ENCODE results near the gene FARS2. TPM values are rescaled to one million over a fixed set of nuclear protein-coding genes. Genes with fewer than 3 reads are reported as not detected.
"Not testable (repeated sequence)": the region's sequence is repeated elsewhere in the genome, so short reads cannot be mapped to it uniquely, and the experiment has no call there.

FARS2 gene
- total RNA-seq, 1 experiment from 2014 or later: 28.2 TPM

- DNase-seq (ENCODE audit: low read depth): no peak
Observed at GRCh38 chr6:5664149-5664548, 402.8 kb downstream of the FARS2 start.

DNA sequence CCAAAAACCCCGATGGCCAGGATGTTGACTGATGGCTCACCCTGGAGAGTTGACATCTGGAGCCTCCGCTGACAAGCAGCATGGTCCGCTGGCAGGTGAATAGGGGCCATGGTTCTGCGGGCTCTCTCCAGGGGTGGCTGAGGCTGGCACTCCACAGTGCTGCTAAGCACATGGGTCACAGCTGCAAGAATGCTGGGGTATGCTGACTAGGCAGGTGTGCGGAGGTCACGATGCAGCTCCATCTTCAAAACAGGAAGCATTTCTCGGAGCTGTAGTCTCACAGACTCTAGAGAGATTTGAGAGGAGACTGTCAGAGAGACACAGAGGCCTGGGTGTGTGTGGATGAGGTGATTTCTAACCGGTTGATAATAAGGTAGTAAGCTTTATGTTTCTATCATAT lies 403.9 kb downstream of the FARS2 start:
- DNase-seq (ENCODE audit: low read depth): no peak

GRCh38 chr6:5665667-5666066 lies 404.4 kb downstream of the FARS2 start:
- DNase-seq (ENCODE audit: low read depth): no peak

DNA sequence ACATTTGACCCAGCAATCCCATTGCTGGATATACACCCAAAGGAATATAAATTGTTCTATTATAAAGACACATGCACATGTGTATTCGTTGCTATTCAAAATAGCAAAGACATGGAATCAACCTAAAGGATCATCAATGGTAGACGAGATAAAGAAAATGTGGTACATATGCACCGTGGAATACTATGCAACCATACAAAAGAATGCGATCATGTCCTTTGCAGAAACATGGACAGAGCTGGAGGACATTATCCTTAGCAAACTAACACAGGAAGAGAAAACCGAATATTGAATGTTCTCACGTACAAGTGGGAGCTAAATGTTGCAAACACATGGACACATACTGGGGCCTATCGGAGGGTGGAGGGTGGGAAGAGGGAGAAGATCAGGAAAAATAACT lies 405.4 kb downstream of the FARS2 start:
- DNase-seq (ENCODE audit: low read depth): no peak

DNA sequence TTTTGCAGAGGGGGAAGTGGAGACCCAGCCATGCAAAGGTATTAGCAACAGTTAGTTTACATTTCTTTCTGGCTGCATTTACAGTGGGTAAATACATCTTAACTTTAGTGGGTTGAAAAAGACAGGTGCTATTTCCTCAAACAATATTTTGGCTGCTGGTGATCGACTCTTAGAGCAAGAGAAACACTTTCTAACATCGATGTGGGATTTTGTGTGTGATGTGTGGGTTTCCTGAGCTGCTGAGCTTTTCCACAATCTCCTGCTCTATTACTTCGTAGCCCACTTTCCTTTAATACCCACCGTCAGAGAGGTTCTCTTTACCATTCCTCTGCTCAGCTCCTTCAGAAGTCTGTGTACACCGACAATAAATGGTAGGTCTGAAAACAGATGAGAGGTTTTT lies 406.4 kb downstream of the FARS2 start:
- DNase-seq (ENCODE audit: low read depth): no peak

DNA sequence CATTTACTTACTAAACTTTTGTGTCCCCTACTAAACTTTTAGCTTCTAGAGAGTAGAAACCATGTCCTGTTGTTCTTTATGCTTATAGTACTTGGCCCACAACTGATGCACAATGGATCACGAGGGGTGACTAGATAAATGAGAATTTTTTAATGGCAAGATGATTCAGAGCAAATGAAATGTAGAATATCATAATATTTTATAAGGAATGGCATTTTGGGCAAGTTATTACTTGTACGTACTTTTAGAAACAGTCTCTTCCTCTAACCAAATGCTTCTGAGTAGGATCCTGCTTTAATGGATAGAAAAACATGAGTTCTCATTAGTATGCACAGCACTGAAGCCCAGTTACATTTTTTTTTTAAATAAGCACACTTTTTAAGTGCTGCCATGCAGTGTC lies 409.1 kb downstream of the FARS2 start:
- DNase-seq (ENCODE audit: low read depth): no peak

DNA sequence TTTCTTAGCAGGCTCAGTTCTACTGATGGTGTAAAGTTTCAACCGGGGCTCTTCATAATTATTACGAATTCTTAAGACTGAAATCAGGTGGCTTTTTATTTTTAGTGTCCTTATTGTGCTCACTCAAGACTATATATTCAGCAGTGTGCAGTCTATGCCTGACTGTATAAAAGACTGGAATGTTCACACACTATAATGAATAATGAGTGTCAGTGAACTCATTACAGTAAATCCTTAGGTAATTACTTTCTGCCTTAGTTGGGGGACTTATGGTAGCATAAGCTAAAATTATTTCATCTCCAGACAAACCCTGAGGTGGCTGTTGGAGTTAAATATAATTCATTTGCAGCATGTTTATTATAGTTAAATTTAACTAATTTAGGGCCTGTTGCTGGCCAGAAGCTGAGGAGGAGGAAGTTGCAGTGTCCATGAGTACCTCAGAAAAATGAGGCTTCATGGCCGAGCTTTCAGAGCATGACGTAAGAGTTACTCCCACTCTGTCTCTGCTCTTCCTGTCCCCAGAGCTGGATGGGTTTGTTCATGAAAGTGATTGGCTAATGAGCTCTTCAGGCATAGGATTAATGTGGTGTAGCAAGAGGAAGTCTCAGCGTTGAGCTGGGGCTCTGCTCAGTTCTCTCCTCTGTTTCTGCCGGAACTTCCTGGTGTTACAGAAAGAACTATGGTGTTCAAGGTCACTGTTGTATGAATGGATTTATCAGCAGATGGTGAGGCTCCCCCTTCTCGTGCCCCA lies 409.7 kb downstream of the FARS2 start:
- no peak for DNase-seq (ENCODE audit: low read depth)

- peak; percentile 45 for DNase-seq (ENCODE audit: low read depth)
Observed at GRCh38 chr6:5671601-5672559, 410.6 kb downstream of the FARS2 start.

- DNase-seq (ENCODE audit: low read depth): peak; percentile 96
Observed at GRCh38 chr6:5672581-5673011, 411.3 kb downstream of the FARS2 start.

GRCh38 chr6:5673019-5673790 lies 411.9 kb downstream of the FARS2 start:
- DNase-seq (ENCODE audit: low read depth): no peak

DNA sequence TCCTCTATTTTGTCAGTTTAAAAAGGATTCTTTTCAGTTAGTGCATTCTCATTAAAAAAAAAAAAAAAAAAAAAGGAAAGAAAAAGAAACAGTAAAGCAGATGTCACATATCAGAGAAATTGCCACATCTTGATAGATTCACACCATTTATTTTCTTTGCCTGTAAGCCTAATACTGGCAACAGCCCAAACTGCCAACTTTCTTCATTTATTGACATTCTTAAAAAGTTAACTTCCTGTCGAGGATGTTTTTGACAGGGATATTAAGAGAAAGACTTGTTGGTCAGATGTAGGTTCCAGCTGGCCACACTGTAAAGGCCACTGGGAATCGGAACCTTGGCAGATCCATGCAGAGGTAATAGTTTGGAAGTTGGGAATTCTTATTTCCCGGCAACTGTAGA lies 412.8 kb downstream of the FARS2 start:
- peak; percentile 18 for DNase-seq (ENCODE audit: low read depth)

DNA sequence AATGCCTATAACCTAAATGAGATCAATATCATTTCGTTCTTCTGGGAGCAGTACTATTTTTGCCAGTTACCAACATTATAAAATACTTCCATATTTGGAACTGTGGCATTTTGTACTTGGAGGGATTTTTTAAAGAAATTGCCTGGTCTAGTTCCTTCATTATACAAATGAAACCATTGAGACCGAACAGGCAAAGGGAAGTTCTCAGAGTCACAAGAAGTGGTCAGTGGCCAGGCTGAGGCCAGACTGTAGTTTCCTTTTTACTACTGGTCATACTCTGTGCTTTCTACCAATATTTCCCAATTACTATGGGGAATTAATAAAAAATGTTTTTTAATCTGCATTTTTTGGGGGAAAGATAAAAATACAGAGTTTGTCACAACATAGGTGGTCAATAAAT lies 413.4 kb downstream of the FARS2 start:
- DNase-seq (ENCODE audit: low read depth): no peak

- no peak for DNase-seq (ENCODE audit: low read depth)
Observed at GRCh38 chr6:5676701-5677100, 415.4 kb downstream of the FARS2 start.

GRCh38 chr6:5677219-5678000 lies 416.1 kb downstream of the FARS2 start:
- DNase-seq (ENCODE audit: low read depth): no peak

DNA sequence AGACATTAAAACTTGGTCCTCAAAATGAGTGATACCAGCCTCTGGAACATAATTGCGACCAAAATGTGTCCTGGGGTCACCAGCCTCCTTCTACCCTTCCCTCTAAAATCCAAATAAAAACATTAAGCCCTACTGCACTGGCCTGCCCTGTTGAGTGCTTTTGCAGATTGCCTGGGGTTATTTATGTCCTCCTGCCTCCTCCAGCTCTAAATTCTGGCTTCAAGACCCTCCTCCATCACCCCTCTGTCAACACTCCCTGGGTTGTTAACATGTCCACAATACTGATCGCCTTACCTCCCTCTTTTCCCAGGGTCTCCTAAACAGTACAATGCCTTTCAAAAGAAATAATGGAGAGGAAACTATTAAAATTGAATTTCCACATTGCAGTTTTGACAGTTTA lies 418.0 kb downstream of the FARS2 start:
- no peak for DNase-seq (ENCODE audit: low read depth)

DNA sequence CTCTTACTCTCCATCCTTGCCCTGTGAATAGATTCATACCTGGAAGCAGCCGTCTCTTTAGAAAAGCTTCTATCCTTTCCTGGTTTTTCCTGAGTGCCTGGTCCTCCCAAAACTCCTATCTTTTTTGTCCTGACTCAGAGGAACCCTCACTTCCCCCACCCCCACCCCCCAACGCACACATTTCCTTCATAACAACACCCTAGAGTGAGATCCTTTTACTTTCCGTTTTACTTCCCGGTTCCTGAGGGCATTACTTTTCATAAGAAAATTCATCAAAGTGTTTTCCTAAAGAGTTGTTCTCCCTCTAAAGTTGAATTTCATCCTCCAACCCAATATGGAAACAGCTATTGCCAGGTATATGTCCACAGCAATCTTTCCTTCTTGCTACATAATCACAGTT lies 418.4 kb downstream of the FARS2 start:
- no peak for DNase-seq (ENCODE audit: low read depth)

- DNase-seq (ENCODE audit: low read depth): no peak
Observed at GRCh38 chr6:5680095-5680494, 418.8 kb downstream of the FARS2 start.

- no peak for DNase-seq (ENCODE audit: low read depth)
Observed at GRCh38 chr6:5681480-5681879, 420.2 kb downstream of the FARS2 start.

- DNase-seq (ENCODE audit: low read depth): no peak
Observed at GRCh38 chr6:5682530-5682929, 421.2 kb downstream of the FARS2 start.

GRCh38 chr6:5683747-5684146 lies 422.4 kb downstream of the FARS2 start:
- not testable (repeated sequence) for DNase-seq (ENCODE audit: low read depth)

DNA sequence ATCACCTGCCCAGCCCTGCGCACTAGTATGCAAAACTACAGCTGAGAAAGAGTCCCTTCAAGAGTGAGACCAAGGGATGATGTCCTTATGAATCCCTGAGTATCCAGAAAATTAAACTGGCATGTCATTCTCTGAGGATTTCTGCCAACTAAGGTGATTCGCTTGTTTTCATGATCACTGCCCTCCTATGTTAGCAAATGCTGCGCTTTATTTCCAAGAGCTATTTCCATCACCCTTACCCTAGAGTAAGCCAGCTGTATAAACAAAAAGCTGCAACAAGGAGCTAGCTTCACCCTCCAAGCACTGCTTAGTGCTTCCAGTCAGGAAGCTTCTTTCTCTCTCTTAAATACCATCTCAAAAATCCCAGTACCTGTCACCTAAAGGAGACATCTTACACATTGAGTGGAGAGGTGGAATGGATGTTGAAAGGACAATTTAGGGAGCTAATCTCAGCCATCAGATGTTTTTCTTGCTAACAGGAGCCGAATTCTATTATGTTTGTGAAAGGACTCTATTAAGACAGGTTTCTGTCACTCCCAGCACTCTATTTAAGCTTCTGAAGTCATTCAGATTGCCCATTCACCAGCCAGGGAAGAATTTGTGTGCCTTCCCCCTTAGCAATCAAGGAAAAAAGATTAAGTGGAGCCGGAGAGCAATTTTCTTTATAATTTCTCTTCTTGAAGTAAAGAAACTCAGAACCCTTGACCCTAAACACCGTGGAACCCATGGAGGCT lies 423.2 kb downstream of the FARS2 start:
- DNase-seq (ENCODE audit: low read depth): peak; percentile 51
